ENCODE data around the gene SLC12A8. TPM values are rescaled to one million over a fixed set of nuclear protein-coding genes. Genes with fewer than 3 reads are reported as not detected.

SLC12A8 gene
- total RNA-seq, 1 experiment from 2014 or later: 7.1 TPM

GRCh38 chr3:125104639-125105038, 107.9 kb downstream of the SLC12A8 start:
- Histone ChIP-seq H3K27ac (ENCODE audit: low read depth, low read length, poor library complexity, severe bottlenecking) (no peak overlapping the region), H3K9me3 (ENCODE audit: low read depth, low read length, poor library complexity, severe bottlenecking) (no peaks in the 10 kb centered on the region), H3K4me1 (ENCODE audit: insufficient read depth, low read length, poor library complexity, severe bottlenecking) (peaks cover 10% of the 10 kb centered on the region), H3K36me3 (ENCODE audit: insufficient read depth, low read length, poor library complexity, severe bottlenecking) (no peaks in the 10 kb centered on the region), H3K4me3 (ENCODE audit: low read depth, low read length, poor library complexity, severe bottlenecking) (no peak overlapping the region), H3K27me3 (replicated peaks; ENCODE audit: insufficient read depth, low read depth, low read length, poor library complexity) (no peaks in the 10 kb centered on the region)
- no TSS peak for BruUV-seq (replicated peaks)
- intact Hi-C loops (cut with micrococcal nuclease; ENCODE audit: unreplicated experiment): no loop called here
- DNase-seq (ENCODE audit: low spot score): no peak
- CTCF ChIA-PET: no interaction called here
- TF ChIP-seq EZH2 (IDR thresholded peaks at IDR 0.05; ENCODE audit: borderline replicate concordance, low read depth, low read length, poor library complexity, severe bottlenecking) (no peak), CTCF (conservative IDR thresholded peaks at IDR 0.05; ENCODE audit: low read depth, low read length) (no peak)
- POLR2A ChIA-PET (ENCODE audit: low non-redundant PET): no interaction called here

DNA sequence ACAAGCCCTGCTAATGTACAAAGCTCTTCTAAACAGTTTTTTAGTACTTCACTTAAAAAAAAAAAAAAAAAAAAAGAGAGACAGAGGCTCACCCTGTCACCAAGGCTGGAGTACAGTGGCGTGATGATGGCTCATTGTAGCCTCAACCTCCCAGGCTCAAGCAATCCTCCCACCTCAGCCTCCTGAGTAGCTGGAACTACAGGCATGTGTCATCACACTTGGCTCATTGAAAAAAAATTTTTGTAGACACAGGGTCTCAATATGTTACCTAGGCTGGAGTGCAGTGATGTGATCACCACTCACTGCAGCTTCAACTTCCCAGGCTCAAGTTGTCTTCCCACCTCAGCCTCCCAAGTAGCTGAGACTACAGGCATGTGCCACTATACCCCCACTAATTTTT, 109.1 kb downstream of the SLC12A8 start:
- CTCF ChIA-PET: interaction anchor here (0.6 kb wide), 1 partner anchor 172 kb away, joined by 11 read pairs; no protein-coding TSS in a partner anchor
- Histone ChIP-seq H3K36me3 (ENCODE audit: insufficient read depth, low read length, poor library complexity, severe bottlenecking) (no peaks in the 10 kb centered on the region), H3K27ac (ENCODE audit: low read depth, low read length, poor library complexity, severe bottlenecking) (no peak overlapping the region), H3K27me3 (replicated peaks; ENCODE audit: insufficient read depth, low read depth, low read length, poor library complexity) (no peaks in the 10 kb centered on the region), H3K9me3 (ENCODE audit: low read depth, low read length, poor library complexity, severe bottlenecking) (no peaks in the 10 kb centered on the region), H3K4me3 (ENCODE audit: low read depth, low read length, poor library complexity, severe bottlenecking) (no peak overlapping the region), H3K4me1 (ENCODE audit: insufficient read depth, low read length, poor library complexity, severe bottlenecking) (peaks cover 10% of the 10 kb centered on the region)
- no peak for DNase-seq (ENCODE audit: low spot score)
- intact Hi-C loops (cut with micrococcal nuclease; ENCODE audit: unreplicated experiment): no loop called here
- POLR2A ChIA-PET (ENCODE audit: low non-redundant PET): no interaction called here
- TF ChIP-seq CTCF (conservative IDR thresholded peaks at IDR 0.05; ENCODE audit: low read depth, low read length) (no peak), EZH2 (IDR thresholded peaks at IDR 0.05; ENCODE audit: borderline replicate concordance, low read depth, low read length, poor library complexity, severe bottlenecking) (no peak)
- BruUV-seq (replicated peaks): no TSS peak

- ChIA-PET POLR2A (ENCODE audit: low non-redundant PET) (no interaction called here), CTCF (no interaction called here)
- intact Hi-C loops (cut with micrococcal nuclease; ENCODE audit: unreplicated experiment): no loop called here
- no peaks in the 10 kb centered on the region for H3K27me3 ChIP-seq (replicated peaks; ENCODE audit: insufficient read depth, low read depth, low read length, poor library complexity)
- H3K36me3 ChIP-seq (ENCODE audit: insufficient read depth, low read length, poor library complexity, severe bottlenecking): no peaks in the 10 kb centered on the region
- no peak for TF ChIP-seq EZH2 (IDR thresholded peaks at IDR 0.05; ENCODE audit: borderline replicate concordance, low read depth, low read length, poor library complexity, severe bottlenecking)
- no peak for TF ChIP-seq CTCF (conservative IDR thresholded peaks at IDR 0.05; ENCODE audit: low read depth, low read length)
- no peak overlapping the region for H3K4me3 ChIP-seq (ENCODE audit: low read depth, low read length, poor library complexity, severe bottlenecking)
- no peak for DNase-seq (ENCODE audit: low spot score)
- no peaks in the 10 kb centered on the region for H3K9me3 ChIP-seq (ENCODE audit: low read depth, low read length, poor library complexity, severe bottlenecking)
- no TSS peak for BruUV-seq (replicated peaks)
- no peak overlapping the region for H3K27ac ChIP-seq (ENCODE audit: low read depth, low read length, poor library complexity, severe bottlenecking)
- peaks cover under 1% of the 10 kb centered on the region for H3K4me1 ChIP-seq (ENCODE audit: insufficient read depth, low read length, poor library complexity, severe bottlenecking)
These were observed 110.1 kb downstream of the SLC12A8 start for GRCh38 chr3:125102470-125102869.
